Panc1 (cell line): ENCODE data around the gene TSPAN10. TPM values are rescaled to one million over a fixed set of nuclear protein-coding genes. Genes with fewer than 3 reads are reported as not detected.

Experiments used
- ATAC-seq: fragments of 200-7000 bp; cut with Tn5 transposase; 2 replicates; pipeline ENCODE4 v1.9.1; 2020; ENCODE audit warnings: mild to moderate bottlenecking, moderate library complexity
- BruUV-seq: library from RNA; stranded (reverse); fragments of 400-500 nt; replicated peaks from 2 replicates; lab custom pipeline; 2021; lab: Mats Ljungman, UMichigan
- CTCF ChIA-PET: fragments of 300-600 bp; sonication (Branson Sonifier 250); formaldehyde crosslinking; loops from one replicate; lab custom pipeline; 2022; ENCODE audit warnings: antibody characterized with exemption; lab: Charles Lee
- POLR2A ChIA-PET: fragments of 300-600 bp; sonication (Branson Sonifier 250); formaldehyde crosslinking; loops from one replicate; lab custom pipeline; 2022; ENCODE audit warnings: antibody characterized with exemption; lab: Charles Lee
- DNase-seq: peaks from one replicate; pipeline ENCODE4 v3.0.0-alpha.2; 2010; ENCODE audit warnings: low read depth, low spot score
- H3K27ac ChIP-seq: 2 replicates; pipeline ENCODE4 v1.5.1; 2011; ENCODE audit warnings: mild to moderate bottlenecking, low read length, inconsistent platforms
- H3K27me3 ChIP-seq: fragments of 200-500 bp; sonication (Bioruptor generic); 2 replicates; pipeline ENCODE4 v1.6.0; 2014; ENCODE audit warnings: low read length, inconsistent platforms; ENCODE audit not compliant: control insufficient read depth, insufficient read depth
- H3K36me3 ChIP-seq: fragments of 200-500 bp; sonication (Bioruptor generic); 2 replicates; pipeline ENCODE4 v1.5.1; 2014; ENCODE audit warnings: inconsistent platforms, mild to moderate bottlenecking, low read length, moderate library complexity; ENCODE audit not compliant: control insufficient read depth, insufficient read depth
- H3K4me1 ChIP-seq: 2 replicates; pipeline ENCODE4 v1.5.1; 2011; ENCODE audit warnings: inconsistent platforms, mild to moderate bottlenecking, low read length, moderate library complexity; ENCODE audit not compliant: control insufficient read depth, insufficient read depth
- H3K4me3 ChIP-seq, 2 experiments: 2 replicates each; pipeline ENCODE4 v1.5.1; 2011 to 2012; ENCODE audit warnings: low read depth in 2 of 2, low read length in 2 of 2, mild to moderate bottlenecking in 2 of 2, inconsistent platforms in 1 of 2, moderate library complexity in 1 of 2
- H3K9me3 ChIP-seq: fragments of 200-500 bp; sonication (Bioruptor generic); 2 replicates; pipeline ENCODE4 v1.5.1; 2014; ENCODE audit warnings: low read depth, mild to moderate bottlenecking, inconsistent platforms, low read length, moderate library complexity; ENCODE audit not compliant: control insufficient read depth, insufficient read depth
- POLR2AphosphoS5 ChIP-seq: IDR thresholded peaks from 2 replicates; pipeline ENCODE4 v1.6.1; 2012; ENCODE audit warnings: mild to moderate bottlenecking, low read depth, low read length, moderate library complexity
- SIN3A ChIP-seq: IDR thresholded peaks from 2 replicates; pipeline ENCODE4 v1.6.1; 2012; ENCODE audit warnings: low read depth, mild to moderate bottlenecking, low read length, moderate library complexity, borderline replicate concordance; ENCODE audit not compliant: insufficient read depth
- TCF7L2 ChIP-seq: IDR thresholded peaks from 2 replicates; pipeline ENCODE4 v1.6.1; 2011; ENCODE audit warnings: mild to moderate bottlenecking, low read depth, low read length, inconsistent platforms
- in situ Hi-C: cut with HindIII; loops from 2 replicates; pipeline ENCODE4 v1.10.0; 2016; ENCODE audit warnings: low sequenced_read_pairs, low pct_unique_long_range_greater_than_20kb
- intact Hi-C: fragments of 100-400 bp; cut with micrococcal nuclease; formaldehyde crosslinking; loops from one replicate; pipeline ENCODE4 v1.10.0; 2022; ENCODE audit not compliant: unreplicated experiment
- total RNA-seq: library from RNA; stranded (reverse); gene quantifications from one replicate; pipeline ENCODE4 v1.2.1, GENCODE V29; 2021; ENCODE audit not compliant: unreplicated experiment
- TF ChIP-seq, protein P1 (sequence below): fragments of 450-650 bp; IDR thresholded peaks from 2 replicates; pipeline ENCODE4 v1.5.1; 2017; ENCODE audit warnings: mild to moderate bottlenecking
- TF ChIP-seq, protein P2 (sequence below), 2 experiments: IDR thresholded peaks; 2 replicates each; pipeline ENCODE4 v1.6.1; 2011 to 2012; ENCODE audit warnings: low read depth in 2 of 2, control low read depth in 1 of 2, low read length in 1 of 2, mild to moderate bottlenecking in 1 of 2, moderate library complexity in 1 of 2; ENCODE audit not compliant: insufficient read depth in 1 of 2

Gene TSPAN10
- total RNA-seq, 1 experiment from 2014 or later: 4.8 TPM

DNA sequence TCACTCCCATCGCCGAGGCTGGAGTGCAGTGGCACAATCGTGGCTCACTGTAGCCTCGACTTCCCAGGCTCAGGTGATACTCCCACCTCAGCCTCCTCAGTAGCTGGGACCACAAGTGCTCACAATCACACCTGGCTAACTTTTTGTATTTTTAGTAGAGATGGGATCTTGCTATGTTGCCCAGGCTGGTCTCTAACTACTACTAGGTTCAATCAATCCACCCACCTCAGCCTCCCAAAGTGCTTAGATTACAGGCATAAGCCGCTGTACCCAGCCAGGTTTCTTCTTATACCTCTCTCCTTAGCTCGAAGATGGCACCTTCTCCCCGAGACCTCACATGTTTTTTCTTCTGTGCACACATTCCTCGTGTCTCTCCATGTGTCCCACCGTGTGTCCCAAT, 3.0 kb downstream of the TSPAN10 start:
- ChIA-PET CTCF (no interaction called here), POLR2A (interaction anchor here (0.6 kb wide), 1 partner anchor 85 kb away, joined by 3 read pairs; no protein-coding TSS in a partner anchor)
- Histone ChIP-seq H3K9me3 (no peaks in the 10 kb centered on the region), H3K27me3 (no peaks in the 10 kb centered on the region), H3K36me3 (peaks cover 5% of the 10 kb centered on the region; the same call in 1 of the 2 replicates), H3K4me1 (peaks cover 12% of the 10 kb centered on the region; the same call in 1 of the 2 replicates), H3K4me3 (no peak overlapping the region), H3K27ac (no peak overlapping the region)
- BruUV-seq: no TSS peak
- no peak for ATAC-seq
- DNase-seq: no peak
- TF ChIP-seq TCF7L2 (no peak), SIN3A (no peak), POLR2AphosphoS5 (no peak)
- TF ChIP-seq, protein P1, sequence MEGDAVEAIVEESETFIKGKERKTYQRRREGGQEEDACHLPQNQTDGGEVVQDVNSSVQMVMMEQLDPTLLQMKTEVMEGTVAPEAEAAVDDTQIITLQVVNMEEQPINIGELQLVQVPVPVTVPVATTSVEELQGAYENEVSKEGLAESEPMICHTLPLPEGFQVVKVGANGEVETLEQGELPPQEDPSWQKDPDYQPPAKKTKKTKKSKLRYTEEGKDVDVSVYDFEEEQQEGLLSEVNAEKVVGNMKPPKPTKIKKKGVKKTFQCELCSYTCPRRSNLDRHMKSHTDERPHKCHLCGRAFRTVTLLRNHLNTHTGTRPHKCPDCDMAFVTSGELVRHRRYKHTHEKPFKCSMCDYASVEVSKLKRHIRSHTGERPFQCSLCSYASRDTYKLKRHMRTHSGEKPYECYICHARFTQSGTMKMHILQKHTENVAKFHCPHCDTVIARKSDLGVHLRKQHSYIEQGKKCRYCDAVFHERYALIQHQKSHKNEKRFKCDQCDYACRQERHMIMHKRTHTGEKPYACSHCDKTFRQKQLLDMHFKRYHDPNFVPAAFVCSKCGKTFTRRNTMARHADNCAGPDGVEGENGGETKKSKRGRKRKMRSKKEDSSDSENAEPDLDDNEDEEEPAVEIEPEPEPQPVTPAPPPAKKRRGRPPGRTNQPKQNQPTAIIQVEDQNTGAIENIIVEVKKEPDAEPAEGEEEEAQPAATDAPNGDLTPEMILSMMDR: no peak
- TF ChIP-seq, protein P2, sequence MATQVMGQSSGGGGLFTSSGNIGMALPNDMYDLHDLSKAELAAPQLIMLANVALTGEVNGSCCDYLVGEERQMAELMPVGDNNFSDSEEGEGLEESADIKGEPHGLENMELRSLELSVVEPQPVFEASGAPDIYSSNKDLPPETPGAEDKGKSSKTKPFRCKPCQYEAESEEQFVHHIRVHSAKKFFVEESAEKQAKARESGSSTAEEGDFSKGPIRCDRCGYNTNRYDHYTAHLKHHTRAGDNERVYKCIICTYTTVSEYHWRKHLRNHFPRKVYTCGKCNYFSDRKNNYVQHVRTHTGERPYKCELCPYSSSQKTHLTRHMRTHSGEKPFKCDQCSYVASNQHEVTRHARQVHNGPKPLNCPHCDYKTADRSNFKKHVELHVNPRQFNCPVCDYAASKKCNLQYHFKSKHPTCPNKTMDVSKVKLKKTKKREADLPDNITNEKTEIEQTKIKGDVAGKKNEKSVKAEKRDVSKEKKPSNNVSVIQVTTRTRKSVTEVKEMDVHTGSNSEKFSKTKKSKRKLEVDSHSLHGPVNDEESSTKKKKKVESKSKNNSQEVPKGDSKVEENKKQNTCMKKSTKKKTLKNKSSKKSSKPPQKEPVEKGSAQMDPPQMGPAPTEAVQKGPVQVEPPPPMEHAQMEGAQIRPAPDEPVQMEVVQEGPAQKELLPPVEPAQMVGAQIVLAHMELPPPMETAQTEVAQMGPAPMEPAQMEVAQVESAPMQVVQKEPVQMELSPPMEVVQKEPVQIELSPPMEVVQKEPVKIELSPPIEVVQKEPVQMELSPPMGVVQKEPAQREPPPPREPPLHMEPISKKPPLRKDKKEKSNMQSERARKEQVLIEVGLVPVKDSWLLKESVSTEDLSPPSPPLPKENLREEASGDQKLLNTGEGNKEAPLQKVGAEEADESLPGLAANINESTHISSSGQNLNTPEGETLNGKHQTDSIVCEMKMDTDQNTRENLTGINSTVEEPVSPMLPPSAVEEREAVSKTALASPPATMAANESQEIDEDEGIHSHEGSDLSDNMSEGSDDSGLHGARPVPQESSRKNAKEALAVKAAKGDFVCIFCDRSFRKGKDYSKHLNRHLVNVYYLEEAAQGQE (IDR thresholded peaks at IDR 0.05; ENCODE audit: insufficient read depth in 1 of 2, low read depth in 2 of 2, low read length in 1 of 2): no peak
- in situ Hi-C loops: no loop called here
- intact Hi-C loops: no loop called here

DNA sequence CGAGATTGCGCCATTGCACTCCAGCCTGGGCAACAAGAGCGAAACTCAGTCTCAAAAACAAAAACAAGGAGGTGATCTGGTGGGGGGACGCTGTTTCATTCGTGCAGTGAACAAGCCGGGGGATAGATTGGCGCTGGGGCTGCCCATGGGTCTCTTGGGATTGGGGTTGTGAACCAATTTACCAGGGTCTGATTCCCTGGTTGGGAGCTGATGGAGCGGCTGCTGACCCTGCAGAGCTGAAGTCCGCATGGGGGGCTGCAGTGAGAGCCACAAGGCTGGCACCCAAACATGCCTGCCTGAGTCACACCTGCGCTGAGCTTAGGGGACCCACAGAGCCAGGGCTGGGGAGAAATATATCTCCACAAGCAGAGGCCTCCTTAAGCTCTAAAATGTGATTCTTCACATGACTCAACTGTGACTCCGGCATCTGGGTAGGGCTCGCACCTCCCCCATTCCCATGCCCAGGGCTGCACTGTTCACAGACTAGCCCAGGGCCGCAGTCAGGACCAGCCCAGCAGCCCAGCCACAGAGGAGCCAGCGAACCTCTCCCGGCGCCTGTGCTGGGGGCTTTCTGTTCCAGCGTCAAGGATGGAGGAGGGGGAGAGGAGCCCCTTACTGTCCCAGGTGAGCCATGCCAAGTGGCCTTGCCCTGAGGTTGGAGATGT, 5.0 kb downstream of the TSPAN10 start:
- Histone ChIP-seq H3K4me3 (no peak overlapping the region), H3K4me1 (peaks cover 9% of the 10 kb centered on the region; the same call in 1 of the 2 replicates), H3K27ac (no peak overlapping the region), H3K27me3 (no peaks in the 10 kb centered on the region), H3K9me3 (no peaks in the 10 kb centered on the region), H3K36me3 (no peaks in the 10 kb centered on the region)
- DNase-seq: no peak
- ChIA-PET POLR2A (interaction anchor here (0.5 kb wide), 1 partner anchor 29 kb away, joined by 4 read pairs; no protein-coding TSS in a partner anchor), CTCF (no interaction called here)
- in situ Hi-C loops (no loop called here), intact Hi-C loops (no loop called here)
- ATAC-seq: peak; percentile 67
- BruUV-seq: no TSS peak
- no peak for TF ChIP-seq TCF7L2

DNA sequence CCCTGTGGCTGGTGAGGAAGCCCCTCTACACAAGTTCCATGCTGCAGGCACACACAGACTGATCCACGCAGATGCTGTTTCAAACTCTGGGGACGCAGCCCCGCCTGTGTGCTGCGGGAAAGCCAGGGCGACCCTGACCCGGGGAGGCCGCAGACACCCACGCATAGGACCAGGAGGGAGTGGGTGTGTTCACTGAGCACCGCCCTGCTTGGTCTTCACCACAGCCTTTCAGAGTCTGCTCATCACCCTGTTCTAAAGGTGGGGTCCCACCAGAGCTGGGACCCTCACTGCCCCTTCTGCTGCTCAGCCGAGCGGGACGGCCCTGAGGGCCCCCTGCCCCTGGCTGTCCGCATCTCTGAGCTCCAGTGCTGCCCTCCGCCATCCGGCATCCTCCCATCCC, 7.5 kb downstream of the TSPAN10 start:
- H3K27ac ChIP-seq: no peak overlapping the region
- no peaks in the 10 kb centered on the region for H3K9me3 ChIP-seq
- no TSS peak for BruUV-seq
- peaks cover 9% of the 10 kb centered on the region; the same call in 1 of the 2 replicates for H3K4me1 ChIP-seq
- TF ChIP-seq POLR2AphosphoS5 (no peak), TCF7L2 (no peak), SIN3A (no peak)
- TF ChIP-seq, protein P2 (IDR thresholded peaks at IDR 0.05; ENCODE audit: insufficient read depth in 1 of 2, low read depth in 2 of 2, low read length in 1 of 2): no peak
- TF ChIP-seq, protein P1: no peak
- no peak for ATAC-seq
- H3K27me3 ChIP-seq: no peaks in the 10 kb centered on the region
- DNase-seq: no peak
- no peaks in the 10 kb centered on the region for H3K36me3 ChIP-seq
- intact Hi-C loops (no loop called here), in situ Hi-C loops (no loop called here)
- ChIA-PET CTCF (no interaction called here), POLR2A (no interaction called here)
- H3K4me3 ChIP-seq: no peak overlapping the region
